ENCODE results near the gene ZKSCAN4.
A peak's percentile ranks its signal among the peaks of the same experiment; 100 is the strongest.

Gene ZKSCAN4

DNA sequence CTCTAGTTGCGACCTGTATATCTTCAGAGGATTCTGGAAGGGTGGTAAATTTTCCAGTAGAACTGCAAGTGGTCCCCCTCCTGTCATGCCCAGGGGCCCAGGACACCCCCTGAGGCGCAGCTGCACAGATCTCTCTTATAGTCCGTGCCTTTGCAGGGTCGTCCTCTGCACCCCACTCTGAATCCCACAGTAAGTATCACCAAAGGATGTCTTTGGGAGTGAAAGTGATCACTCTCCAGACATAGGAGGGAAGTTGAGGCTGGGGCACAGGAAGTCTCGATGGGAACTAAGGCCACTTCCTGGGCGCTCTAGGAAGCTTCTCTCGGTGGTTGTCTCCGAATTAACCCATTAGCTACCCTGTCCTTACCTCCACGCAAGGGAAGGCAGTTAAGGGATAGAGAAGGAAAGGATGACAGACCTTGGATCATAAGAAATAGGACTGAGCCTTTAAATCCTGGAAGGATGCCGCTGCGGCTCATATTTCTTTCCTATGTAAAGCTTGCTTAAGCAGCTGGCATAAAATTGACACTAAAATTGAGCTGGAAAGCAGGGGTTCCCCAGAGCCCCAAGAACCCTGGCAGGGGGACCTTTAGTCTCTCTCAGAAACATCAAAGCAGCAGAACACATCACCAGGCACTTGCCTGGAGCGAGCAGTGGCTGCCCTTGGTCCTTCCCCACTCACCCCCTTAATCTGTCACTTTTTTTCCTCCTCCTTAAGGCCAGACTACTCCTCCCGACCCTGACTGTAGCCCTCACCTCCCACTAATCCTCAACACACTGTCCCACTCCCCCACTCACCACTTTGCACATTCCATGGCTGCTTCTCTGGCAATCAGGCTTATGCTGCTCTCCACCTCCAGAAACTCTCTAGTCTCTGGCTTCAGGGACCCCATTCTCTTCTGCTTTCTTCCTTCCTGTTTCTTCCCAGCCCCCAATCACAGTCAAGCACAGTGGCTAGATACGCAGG, at the start of gene ZKSCAN4:
Gene ZKSCAN4 (minus strand): TSS at position 261 of the 967 bp plus-strand sequence. CDS start 289 bp downstream, outside the sequence.
- peak; percentile 96 for DNase-seq

DNA sequence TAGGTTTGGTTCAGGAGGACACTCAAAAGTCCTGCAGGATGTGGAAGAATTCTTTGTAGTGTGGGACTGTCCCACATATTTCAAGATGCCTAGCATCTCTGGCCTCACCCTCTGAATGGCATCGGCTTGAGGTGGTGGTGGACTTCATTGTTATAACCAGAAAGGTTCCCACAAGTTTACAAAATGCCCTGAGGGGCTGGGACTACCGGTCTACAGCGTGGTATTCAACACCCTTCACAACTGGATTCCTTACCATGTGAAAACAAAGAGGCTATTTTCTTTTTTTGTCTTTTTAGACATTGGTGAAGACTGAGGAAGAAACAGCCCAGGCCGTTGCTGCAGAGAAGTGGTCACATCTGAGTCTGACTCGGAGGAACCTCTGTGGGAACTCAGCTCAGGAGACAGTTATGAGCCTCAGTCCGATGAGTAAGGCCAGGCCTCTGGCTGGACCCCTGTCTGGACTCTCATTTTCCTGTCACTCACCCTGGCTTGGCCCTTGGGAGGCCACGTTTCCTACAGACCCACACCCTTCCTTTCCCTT, 44.5 kb upstream of the ZKSCAN4 start:
- no peak for DNase-seq

DNA sequence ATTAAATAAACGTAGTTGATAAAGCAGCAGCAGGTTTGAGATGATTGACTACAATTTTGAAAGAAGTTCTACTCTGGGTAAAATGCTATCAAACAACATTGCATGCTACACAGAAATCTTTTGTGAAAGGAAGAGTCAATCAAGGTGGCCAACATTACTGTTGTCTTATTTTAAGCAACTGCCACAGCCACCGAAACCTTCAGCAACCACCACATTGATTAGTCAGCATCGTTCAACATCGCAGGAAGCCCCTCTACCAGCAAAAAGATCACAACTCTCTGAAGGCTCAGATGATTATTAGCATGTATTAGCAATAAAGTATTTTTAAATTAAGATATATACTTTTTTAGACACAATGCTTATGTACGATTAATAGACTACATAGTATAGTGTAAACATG, 43.3 kb upstream of the ZKSCAN4 start:
- DNase-seq = no peak

DNA sequence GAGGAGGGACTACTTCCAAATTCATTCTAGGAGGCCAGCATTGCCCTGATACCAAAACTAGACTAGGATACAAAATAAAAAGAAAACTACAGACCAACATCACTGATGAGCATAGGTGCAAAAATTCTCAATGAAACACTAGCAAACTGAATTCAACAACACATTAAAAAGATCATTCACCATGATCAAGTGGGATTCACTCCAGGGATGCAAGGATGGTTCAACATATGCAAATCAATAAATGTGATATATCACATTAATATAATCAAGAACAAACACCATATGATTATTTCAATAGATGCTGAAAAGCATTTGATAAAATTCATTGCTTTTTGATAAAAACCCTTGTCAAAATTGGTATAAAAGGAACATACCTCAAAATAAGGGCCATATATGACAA, 39.5 kb upstream of the ZKSCAN4 start:
- no peak for DNase-seq

DNA sequence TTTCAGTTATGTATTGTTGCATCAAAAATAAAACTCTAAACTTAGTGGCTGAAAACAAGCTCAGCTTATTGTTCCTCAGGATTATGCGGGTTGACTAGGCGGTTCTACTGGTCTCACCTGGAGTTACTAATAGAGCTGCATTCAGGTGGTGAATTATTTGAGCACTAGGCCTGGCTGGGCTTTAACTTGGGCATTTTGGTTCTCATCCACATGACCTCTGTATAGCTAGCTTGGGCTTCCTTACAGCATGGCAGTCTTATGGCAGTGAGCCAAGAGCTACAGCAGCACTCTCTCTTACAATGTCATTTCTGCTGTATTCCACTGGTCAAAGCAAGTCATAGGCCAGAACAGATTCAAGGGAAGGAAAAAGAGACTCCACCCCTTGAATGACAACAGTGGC, 30.9 kb upstream of the ZKSCAN4 start:
- DNase-seq = peak; percentile 7

DNA sequence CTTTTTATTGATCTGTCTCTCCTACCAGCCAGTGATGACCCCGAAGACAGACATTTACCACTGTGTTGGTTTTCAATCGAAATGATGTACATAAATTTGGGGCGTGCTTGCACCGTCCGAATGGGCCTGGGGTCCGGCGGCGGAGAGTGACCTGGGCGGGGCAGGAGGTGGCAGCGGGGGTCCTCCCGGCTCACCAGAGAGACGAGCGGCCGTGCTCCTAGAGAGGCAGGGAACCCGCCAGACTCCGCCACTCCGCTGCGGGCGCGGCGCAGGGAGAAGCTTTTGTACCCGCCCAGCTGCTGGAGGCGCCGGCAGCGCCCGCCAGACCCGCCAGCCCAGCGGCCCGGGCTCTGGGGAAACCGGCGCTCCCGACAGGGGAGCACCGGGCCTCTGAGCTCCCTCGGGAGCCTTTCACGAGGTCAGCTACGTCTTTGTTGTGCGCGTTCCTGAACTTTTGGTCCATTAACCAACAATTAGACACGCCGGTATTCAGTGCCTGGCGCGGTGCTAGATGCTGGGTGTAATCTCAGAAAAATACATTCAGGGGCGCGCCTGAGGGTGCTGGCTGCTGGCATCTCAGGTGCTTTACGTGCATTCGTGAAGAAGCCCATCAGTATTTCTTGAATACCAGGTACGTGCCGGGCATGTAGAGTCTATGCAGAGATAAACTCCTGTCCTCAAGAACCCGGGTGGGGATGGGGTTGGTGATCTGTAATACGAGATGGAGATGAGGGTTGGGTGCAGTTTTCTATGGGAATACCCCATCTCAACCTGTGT, 29.4 kb upstream of the ZKSCAN4 start, which contains the start of gene PGBD1:
Gene PGBD1 (plus strand): TSS at position 285 of the 777 bp plus-strand sequence. CDS start 2,242 bp downstream, outside the sequence.
- DNase-seq = peak; percentile 95

DNA sequence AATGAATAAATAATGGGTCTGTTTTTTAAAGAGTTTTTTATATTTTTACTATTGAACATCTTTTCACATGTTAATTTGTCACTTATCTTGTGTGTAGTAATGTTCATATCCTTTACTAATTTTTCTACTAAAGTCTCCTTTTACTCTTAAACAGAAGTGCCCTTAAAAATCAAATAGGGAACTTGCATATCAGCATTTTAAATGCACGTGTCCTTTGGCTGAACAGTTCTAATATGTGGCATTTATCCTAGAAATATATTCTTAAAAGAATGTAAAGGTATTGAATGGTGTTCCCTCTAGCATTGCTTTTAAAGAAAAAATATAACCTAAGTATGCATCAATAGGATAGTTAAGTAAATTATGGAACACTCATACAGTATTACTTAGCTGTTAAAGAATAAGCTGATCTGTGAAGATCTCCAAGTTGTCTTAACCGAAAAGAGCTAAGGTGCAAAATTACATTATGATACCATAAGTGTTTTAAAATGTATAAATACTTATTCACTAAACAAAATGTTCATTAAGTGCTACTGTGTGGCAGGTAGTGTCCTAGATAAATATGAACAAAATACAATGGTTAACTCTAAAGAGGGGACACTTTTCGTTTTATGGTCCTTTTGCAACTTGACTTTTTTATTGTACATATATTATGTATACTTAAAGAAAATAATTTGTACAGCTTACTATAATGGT, 28.7 kb upstream of the ZKSCAN4 start:
- no peak for DNase-seq

DNA sequence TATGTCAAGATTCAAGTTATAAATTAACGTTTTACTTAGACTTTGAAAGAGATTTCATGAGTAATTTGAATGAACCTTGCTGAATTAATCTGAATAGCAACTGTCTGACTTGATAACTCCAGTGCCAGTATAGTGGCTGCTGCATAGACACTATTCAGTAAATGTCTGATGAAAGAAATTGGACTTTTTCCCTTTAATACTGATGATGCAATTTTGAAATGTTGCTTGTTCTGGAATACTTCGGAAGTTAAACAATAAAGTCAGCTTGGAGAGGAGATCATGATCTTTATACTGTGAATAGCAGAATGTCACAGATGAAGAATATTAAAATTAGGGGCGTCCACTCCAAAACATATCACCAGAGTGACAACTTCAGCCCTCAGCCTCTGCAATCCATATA, 25.7 kb upstream of the ZKSCAN4 start:
- DNase-seq = no peak

DNA sequence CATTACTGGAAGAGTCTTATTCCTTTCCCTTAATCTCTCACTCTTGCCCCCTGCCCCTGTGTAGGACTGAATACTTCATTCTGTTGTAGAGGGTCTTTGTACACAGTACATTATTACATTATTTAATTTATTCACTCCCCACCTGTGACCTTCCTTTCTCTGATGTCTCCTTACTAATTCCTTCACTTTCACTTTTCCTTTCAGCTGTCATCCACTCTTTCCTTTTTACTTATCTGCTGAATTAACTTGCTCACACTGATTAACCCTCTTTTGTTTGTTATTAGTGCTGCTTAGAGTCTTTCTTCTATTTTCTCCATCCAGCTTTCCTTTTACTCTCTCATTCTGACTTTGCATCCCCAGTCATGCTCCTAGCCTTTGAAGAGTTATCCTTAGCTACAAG, 22.8 kb upstream of the ZKSCAN4 start:
- DNase-seq = no peak

DNA sequence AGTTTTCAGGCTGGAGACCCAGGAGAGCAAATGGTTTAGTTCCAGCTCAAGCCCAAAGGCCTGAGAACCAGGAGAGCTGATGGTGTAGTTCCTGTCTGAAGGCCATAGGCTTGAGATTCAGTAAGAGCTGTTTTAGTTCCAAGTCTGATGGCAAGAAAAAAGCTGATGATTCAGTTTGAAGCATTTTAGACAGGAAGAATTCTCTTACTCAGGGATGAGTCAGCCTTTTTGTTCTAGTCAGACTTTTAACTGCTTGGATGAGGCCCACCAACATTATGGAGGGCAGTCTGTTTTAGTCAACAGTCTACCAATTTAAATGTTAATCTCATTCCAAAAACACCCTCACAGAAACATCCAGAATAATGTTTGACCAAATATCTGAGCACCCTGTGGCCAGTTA, 17.4 kb upstream of the ZKSCAN4 start:
- no peak for DNase-seq

DNA sequence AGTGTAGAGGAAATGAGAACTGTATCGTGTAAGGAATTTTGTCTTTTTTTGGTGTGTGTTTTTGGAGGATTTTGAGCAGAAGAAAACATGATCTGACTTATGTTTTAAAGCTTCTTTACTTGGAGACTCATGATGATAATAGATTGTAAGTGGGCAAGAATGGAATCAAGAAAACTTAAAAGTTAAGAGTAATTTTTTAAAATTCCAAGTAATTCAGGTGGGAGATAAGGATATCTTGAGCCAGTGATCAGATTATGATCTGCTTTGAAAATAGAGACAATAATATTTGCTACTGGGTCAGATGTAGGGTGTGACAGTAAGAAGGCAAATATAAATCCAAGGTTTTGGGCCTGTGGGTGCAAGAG, 15.6 kb upstream of the ZKSCAN4 start:
- no peak for DNase-seq

DNA sequence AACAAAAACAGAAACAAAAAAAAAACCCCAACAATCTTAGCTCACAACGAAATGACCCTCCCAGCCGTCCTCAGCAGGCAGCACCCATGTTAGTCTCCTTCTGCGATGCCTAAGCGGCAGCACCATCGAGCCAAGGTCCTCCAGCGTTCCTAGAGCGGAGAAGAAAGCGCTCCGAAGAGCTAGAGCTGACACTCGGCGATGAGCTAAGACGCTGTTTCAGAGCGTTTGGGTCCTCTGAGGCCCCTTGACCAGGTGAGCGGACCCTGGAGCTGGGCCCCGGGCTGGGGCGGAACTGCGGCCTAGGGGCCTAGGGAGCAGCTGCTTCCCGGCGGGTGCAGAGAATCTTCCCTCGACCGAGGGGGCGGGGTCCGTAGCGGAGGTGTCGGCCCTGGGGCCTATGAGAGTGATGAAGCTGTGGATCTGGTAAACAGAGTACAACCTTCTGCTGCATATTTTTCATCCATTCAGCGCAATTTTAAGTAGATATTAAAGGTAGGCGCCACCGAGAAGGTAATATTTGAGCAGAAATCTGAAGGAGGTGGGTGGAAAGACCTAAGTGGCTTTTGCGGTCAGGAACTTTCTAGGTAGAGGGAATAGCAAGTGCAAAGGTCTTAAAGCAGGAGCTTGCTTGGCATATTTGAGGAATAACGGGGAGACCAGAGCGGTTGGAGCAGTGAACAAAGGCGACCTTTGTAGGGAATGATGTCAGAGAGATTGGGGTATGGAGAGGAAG, 15.1 kb upstream of the ZKSCAN4 start, which contains the start of gene ZSCAN26:
Gene ZSCAN26 (plus strand): TSS at position 182 of the 733 bp plus-strand sequence. CDS start 4,777 bp downstream, outside the sequence.
- DNase-seq = peak; percentile 94

DNA sequence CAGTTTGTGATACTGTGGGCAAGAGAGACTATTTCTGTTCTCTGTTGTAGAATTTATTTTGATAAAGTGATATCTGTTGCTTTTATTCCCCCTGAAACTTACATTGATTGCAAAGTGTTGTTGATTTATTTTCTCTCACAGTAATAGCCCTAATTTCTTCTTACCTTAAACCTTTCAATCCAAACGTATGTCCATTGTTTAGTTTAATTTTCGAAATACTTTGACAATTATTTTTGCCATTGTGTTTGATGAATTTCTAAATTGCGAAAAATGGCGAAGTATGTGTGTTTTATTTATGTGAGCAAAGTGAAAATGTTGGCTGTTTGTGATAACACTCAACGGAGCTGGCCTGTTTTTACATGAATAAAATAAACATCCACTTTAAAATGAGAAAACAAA, 14.5 kb upstream of the ZKSCAN4 start:
- no peak for DNase-seq

DNA sequence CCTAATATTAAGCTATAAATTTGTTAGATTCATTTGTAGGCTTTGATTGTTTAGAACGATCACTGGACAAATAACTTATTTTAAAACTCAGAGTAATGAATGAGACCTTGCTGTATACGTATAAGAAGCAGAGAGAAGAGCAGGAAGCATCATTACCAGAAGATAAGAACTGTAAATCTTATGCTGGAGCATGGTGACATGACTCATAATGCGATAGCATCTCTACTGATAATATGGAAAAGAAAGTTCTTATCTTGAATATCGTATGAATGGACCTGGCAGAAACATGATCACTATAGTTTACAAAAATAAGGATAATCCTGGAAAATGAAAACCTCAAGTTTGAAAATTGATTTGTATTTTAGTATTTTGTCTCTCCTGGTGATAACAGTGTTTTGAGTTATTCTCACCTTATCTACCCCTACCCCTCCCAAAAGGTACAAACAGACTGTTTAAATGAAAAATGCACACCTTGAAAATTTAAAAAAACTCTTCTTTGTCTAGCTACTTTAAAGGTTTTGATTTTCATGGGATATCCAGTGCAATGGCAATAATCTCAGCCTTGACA, 12.8 kb upstream of the ZKSCAN4 start:
- DNase-seq = no peak

DNA sequence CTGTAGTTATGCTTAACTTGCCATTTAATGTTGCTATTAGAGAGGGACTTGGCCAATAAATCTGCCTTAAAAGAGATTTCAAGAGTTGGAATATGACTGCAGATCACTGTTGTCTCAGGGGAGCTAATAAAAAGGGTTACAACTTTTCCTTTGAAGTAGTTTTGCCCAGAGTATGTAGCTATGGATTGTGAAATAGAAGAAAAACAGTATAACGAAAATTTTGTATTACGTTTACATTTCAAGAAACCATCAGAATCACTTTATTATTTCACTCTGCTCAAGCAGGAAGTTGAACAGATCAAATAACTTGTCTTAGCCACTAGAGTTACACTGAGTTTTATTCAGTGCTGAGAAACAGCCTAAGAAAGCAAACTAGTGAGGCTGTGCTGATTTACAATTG, 11.9 kb upstream of the ZKSCAN4 start:
- DNase-seq = no peak

DNA sequence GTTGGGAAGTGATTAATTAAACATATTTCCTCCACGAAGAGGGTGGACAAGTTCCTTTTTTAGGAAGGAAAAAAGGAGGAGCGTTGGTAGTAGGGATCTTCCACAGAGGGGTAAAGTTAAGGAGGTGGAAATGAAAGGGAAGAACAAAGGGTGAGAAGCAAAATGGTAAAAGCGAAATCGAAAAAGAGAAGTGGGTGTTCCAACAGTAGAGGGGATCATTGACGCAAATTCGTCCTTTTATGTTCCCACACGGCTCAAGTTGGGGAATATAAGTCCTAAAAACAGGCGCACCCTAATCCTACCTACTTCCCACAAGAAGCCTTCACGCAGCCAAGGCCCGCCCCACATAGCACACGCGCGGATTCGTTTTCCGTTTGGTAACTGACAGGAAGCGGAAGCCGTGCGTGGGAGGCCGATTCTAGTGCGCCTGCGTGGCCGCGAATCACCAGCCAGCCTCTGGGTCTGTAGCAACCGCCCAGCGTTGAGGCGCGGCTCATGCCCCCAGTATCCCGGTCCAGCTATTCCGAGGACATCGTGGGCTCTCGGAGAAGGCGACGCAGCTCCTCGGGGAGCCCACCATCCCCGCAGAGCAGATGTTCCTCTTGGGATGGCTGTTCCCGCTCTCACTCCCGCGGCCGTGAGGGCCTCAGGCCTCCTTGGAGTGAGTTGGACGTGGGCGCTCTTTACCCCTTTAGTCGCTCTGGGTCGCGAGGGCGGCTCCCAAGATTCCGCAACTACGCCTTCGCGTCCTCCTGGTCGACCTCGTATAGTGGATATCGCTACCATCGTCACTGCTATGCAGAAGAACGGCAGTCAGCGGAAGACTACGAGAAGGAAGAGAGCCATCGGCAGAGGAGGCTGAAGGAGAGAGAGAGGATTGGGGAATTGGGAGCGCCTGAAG, 7.1 kb upstream of the ZKSCAN4 start, which contains the start of gene NKAPL:
Gene NKAPL (plus strand): TSS at position 421 of the 901 bp plus-strand sequence. CDS start 75 bp downstream, at position 496.
- DNase-seq = no peak

DNA sequence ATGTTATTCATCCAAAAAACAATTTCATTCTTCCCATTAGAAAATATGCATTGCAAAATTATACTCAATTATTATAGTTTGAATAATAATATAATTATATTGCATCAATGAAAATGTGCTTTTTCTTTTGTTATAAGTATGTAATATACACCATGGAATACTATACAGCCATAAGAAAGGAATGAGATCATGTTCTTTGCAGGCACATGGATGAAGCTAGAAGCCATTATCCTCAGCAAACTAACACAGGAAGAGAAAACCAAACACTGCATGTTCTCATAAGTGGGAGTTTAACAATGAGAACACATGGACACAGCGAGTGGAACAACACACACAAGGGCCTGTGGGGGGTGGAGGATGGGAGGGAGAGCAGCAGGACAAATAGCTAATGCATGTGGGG, 5.0 kb upstream of the ZKSCAN4 start:
- no peak for DNase-seq

DNA sequence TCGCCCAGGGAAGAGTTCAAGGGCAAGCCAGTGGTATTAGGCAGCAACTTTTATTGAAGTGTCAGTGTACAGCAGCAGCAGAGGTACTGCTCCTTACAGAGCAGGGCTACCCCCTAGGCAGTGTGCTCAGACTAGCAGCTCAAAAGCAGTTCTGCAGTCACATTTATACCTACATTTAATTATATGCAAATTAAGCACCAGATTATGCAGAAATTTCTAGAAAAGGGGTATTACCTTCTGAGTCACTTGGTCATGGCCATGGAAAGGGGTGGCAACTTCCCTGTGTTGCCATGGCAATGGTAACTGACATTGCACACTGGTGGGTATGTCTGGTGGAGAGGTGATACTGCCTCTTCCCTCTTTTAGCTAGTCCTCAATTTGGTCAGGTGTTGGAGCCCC, 2.1 kb upstream of the ZKSCAN4 start:
- no peak for DNase-seq

DNA sequence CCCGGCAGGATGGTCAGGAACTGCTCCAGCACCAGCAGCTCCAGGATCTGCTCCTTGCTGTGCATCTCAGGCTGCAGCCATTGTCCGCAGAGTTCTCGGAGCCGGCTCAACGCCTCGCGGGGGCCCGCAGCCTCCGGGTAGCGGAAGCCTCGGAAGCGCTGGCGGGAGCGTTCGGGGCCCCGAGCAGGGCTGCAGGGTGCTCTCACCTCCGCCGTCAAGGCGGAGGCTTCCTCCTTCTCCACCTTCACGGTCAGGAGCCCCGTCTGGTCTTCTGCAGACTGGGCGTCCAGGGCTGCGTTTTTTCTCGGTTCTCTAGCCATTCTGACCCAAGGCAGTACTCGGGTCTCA, 434 bp downstream of the ZKSCAN4 start:
- DNase-seq = peak; percentile 40

DNA sequence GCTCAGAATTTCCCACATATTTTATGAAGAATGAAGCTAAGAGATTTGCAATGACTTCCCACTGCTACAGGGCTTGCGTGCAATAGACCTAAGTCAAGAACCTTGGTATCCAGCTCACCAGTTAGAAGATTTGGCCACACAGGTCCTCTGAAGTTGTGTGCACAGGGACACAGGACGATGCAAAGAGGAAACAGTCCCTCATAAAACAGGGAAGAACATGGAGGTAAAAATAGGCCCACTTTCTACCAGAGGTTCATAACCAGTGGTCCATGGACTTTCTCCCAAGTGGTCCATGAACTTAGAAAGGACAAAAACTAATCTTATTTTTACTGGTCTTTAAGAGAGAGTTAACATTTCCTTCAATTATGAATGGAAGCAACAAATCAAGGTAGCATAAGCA, 1.3 kb downstream of the ZKSCAN4 start:
- no peak for DNase-seq

DNA sequence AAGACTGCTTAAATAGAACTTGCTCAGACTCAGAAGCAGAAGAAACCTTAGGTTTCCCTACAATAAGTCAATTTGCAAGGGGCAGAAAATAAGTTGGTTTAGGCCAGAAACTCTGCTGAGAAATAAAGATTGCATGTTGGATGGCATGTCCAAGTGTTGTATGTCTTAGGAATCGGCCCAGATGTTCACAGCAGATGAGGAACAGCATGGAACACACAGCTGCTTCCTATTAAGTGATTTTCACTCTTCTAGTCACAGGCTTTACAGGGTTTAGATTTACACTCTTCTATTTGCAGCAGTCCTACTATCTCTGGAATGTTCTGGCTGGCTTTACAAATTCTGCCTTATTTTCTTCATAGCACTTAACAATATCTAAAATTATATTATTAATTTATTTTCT, 3.2 kb downstream of the ZKSCAN4 start:
- DNase-seq = no peak

All from NCI-H69 (cell line).